HG03103 (cell line): ENCODE data around the gene CTAG1B.
"Not testable (repeated sequence)": the region's sequence is repeated elsewhere in the genome, so short reads cannot be mapped to it uniquely, and the experiment has no call there.

Experiments
- ATAC-seq: cut with Tn5 transposase; IDR thresholded peaks from one replicate; pipeline ENCODE4 v1.9.1; 2021; ENCODE audit warnings: low read depth; ENCODE audit not compliant: unreplicated experiment

The CTAG1B gene

DNA sequence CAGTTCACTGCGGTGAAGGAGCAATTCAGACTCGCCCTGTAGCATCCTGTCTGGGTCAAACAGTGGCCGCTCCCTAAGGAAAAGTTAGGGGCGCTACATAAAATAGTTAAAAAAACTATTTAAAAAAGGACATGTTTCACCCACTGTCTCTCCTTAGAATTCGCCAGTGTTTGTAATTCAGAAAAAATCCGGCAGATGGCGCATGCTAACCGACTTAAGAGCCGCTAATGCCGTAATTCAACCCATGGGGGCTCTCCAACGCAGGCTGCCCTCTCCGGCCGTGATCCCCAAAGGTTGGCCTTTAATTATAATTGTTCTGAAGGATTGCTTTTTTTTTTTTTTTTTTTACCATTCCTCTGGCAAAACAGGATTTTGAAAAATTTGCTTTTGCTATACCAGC, 28.7 kb downstream of the CTAG1B start:
- ATAC-seq = not testable (repeated sequence)

DNA sequence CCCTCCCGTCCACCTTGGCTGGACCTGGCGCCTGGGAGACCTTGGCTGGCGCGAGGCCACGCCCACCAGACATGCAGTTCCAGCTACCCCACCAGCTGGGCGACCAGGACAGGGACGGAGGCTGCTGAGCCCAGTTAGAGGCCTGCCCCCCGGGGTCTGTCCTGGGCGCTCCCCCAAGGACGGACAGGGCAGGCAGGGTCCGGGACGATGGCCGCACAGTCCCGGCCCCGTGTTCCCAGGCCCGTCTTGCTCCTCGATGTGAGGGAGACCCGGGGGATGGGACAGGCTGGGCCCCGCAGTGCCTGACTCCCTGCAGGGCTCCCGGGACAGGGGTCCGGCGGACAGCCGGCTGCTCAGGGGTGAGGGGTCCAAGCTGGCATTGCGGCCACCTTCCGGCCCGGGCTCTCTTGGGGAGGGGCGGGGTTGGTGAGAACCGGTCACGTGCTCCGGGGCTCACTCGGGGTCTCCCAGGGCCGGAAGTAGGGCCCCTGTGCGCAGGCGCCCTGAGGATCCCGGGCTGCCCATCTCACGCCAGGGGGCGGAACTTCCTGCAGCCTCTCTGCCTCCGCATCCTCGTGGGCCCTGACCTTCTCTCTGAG, 34.4 kb downstream of the CTAG1B start, which contains the start of gene CTAG1A:
Gene CTAG1A (plus strand): TSS at position 549 of the 599 bp plus-strand sequence. CDS start 74 bp downstream, outside the sequence.
- not testable (repeated sequence) for ATAC-seq

DNA sequence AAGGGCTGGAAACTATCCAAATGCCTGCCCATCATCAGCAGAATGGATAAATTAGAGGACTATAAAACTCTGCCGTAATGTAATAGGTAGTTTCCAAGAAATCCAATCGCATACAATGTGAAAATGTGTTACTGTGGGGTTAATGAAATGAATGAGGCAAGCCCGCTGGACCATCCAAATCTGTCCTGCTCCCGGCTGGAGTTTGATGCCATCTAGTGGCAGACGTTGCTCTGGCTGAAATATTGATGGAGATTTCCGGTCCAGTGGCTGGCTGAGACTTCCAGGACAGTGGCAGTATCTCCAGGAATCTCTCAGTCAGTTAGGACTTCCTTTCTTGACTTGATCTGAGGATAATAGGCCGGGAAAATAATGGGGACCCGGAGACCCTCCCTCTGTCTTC, 36.1 kb downstream of the CTAG1B start:
- ATAC-seq = not testable (repeated sequence)

DNA sequence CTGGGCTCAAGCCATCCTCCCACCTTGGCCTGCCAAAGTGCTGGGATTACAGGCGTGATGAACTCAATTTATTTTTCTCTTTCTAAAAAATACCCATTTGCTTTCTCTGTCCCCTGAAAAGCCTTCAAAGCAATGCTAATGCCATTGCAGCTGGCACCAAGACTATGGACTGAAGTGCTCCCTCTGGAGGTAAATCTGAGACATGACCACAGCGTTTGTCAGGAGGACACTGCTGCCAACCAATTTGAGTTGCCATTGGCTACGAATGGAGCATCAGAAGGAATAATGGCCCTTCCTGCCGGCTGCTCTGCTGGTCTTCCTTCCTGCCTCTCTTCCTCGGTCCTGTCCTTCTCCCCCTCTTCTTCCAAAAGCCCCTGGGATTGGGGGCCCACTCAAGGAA, 44.0 kb downstream of the CTAG1B start:
- not testable (repeated sequence) for ATAC-seq

DNA sequence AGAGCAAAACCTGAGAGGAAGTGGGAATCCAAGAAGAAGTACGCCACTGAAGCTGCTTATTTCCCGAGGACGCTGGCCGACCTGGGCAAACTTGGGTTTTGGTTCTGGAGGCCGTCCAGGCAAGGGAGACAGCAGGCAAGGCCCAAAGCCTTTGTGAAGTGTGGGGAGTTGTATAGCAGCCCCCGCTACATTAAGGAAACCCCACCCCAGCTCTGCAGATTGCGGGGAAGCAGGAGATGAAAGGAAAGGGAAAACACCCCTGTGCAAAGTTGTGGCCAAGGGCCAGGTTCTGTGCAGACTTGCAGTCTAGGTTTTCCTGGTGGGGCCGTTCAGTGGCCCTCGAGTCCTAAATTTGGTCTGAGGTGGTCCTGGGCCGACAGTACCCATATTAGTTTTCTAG, 46.0 kb downstream of the CTAG1B start:
- ATAC-seq = not testable (repeated sequence)

DNA sequence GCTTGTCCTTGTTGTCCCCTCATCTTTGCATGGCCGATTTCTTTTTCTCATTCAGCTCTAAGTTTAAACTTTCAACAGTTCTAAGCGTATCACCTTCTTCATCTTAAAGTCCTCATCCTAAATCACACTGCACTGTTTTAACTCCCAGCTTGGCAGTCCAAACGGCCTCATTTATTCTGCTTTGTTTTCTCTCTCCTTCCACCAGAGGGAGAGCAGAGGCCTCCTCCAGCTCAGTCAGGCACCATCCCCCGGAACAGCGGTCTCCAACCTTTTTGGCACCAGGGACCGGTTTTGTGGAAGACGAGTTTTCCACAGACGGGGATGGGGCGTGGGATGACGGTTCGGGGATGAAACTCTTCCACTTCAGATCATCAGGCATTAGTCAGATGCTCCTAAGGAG, 48.7 kb downstream of the CTAG1B start:
- not testable (repeated sequence) for ATAC-seq
